Nephron progenitor cell (in vitro differentiated cells): Measurements from ENCODE around the gene CSNK1A1.
"Not testable (repeated sequence)": the region's sequence is repeated elsewhere in the genome, so short reads cannot be mapped to it uniquely, and the experiment has no call there.

Experiments
- DNase-seq: peaks from one replicate; pipeline ENCODE4 v3.0.0; 2021
- H3K27ac Mint-ChIP-seq: 2 replicates; pipeline ENCODE4 v1.8.0; 2021; ENCODE audit warnings: mild to moderate bottlenecking, moderate library complexity, mixed read lengths
- H3K27me3 Mint-ChIP-seq: 2 replicates; pipeline ENCODE4 v1.8.0; 2021; ENCODE audit warnings: mild to moderate bottlenecking, low read depth, mixed read lengths; ENCODE audit not compliant: poor library complexity
- H3K36me3 Mint-ChIP-seq: 2 replicates; pipeline ENCODE4 v1.8.0; 2021; ENCODE audit warnings: low read depth, mixed read lengths
- H3K4me1 Mint-ChIP-seq: 2 replicates; pipeline ENCODE4 v1.8.0; 2021; ENCODE audit warnings: mixed read lengths
- H3K4me3 Mint-ChIP-seq: 2 replicates; pipeline ENCODE4 v1.8.0; 2021; ENCODE audit warnings: mild to moderate bottlenecking, moderate library complexity, mixed read lengths
- H3K9me3 Mint-ChIP-seq: 2 replicates; pipeline ENCODE4 v1.8.0; 2021; ENCODE audit warnings: mild to moderate bottlenecking, moderate library complexity, mixed read lengths
- TF ChIP-seq, protein P1 (sequence below): fragments of 200-600 bp; sonication (generic); IDR thresholded peaks from 2 replicates; pipeline ENCODE4 v1.5.0; 2021; ENCODE audit warnings: antibody characterized with exemption

Gene CSNK1A1

DNA sequence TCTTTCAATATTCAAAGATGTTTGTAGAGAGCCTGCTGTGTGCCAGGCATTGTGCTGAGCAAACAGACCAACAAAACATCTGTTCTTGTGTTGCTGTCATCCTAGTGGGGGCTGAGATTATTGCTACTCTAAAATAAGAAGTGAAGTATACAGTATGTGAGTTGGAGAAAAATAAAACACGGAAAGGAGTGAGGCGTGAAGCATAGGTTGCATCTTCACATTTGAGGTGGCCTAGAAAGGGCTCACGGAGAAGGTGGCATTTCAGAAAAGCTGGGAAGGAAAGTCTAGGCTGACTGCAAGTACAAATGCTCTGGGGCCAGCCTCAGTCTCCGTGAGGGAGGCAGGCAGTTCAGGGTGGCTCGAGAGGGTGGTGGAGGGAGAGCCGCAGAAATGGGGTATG, 80.3 kb downstream of the CSNK1A1 start:
- peak overlapping the region; percentile 29 for H3K27ac Mint-ChIP-seq

DNA sequence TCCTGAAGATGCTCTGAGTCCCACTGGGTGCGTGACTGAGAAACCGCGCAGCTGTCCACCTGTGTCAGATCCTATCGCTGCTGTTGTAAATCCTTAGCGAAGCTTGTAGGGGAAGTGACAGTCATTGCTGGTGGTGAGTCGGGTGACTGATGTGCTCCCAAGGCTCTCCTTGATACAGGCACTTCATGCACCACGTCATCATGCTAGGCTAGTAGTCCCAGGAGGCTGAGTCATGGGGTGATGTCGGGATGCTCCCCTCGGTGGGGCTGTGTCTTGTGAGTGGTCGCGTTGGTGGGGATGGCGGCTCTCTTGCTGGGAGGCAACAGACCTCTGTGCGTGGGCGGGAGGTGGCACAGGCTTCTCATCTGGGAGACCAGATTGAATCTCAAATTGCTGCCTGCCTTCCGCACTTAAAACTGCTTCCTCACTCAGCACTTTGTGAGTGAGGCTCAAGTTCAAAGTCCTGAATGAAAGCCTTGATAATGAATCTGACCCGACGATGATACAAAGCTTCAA, 84.7 kb downstream of the CSNK1A1 start:
- H3K4me3 Mint-ChIP-seq, result no peak overlapping the region
- H3K27ac Mint-ChIP-seq, result no peak overlapping the region
- TF ChIP-seq, protein P1, sequence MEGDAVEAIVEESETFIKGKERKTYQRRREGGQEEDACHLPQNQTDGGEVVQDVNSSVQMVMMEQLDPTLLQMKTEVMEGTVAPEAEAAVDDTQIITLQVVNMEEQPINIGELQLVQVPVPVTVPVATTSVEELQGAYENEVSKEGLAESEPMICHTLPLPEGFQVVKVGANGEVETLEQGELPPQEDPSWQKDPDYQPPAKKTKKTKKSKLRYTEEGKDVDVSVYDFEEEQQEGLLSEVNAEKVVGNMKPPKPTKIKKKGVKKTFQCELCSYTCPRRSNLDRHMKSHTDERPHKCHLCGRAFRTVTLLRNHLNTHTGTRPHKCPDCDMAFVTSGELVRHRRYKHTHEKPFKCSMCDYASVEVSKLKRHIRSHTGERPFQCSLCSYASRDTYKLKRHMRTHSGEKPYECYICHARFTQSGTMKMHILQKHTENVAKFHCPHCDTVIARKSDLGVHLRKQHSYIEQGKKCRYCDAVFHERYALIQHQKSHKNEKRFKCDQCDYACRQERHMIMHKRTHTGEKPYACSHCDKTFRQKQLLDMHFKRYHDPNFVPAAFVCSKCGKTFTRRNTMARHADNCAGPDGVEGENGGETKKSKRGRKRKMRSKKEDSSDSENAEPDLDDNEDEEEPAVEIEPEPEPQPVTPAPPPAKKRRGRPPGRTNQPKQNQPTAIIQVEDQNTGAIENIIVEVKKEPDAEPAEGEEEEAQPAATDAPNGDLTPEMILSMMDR, result no peak
- no peaks in the 10 kb centered on the region for H3K36me3 Mint-ChIP-seq
- no peaks in the 10 kb centered on the region for H3K9me3 Mint-ChIP-seq
- H3K27me3 Mint-ChIP-seq, result peaks cover 14% of the 10 kb centered on the region
- H3K4me1 Mint-ChIP-seq, result peaks cover 32% of the 10 kb centered on the region
- DNase-seq, result peak; percentile 30

More for the DNA sequence above, 80.3 kb downstream of the CSNK1A1 start:
- Mint-ChIP-seq H3K4me1 (peaks cover 31% of the 10 kb centered on the region), H3K27me3 (peaks cover 9% of the 10 kb centered on the region), H3K4me3 (no peak overlapping the region), H3K9me3 (no peaks in the 10 kb centered on the region), H3K36me3 (no peaks in the 10 kb centered on the region)
- TF ChIP-seq, protein P1, result no peak
- DNase-seq, result no peak

DNA sequence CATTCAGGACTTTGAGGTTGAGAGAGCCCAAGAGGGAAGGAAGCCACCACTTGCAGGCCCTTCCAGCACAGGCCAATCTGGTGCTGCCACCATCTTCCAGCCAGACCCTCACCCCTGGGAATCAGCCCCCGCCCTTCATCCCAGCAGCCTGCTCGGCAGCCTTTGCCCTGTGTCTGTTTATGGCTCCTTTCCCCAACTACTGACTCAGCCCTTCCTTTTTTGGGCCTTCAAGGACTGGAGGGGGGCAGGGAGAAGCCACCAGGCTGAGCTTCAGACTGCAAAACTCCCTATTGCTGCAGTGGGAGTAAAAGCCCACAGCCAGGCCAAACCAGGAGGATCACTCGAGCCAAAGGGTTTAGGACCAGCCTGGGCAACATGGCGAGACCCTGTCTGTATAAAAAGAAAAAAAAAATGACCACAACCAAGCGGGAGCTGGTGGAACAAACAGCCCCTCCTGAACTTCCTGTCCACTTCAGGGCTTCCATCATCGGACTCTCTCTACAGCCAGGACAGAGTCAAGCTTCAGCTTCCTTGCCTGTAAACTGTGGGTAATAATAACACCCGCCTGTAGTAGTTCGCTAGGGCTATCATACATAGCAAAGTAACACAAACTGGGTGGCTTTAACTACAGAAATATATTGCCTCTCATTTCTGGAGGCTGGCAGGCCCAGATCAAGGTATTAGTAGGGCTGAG, 86.3 kb downstream of the CSNK1A1 start:
- H3K4me3 Mint-ChIP-seq, result no peak overlapping the region
- H3K36me3 Mint-ChIP-seq, result no peaks in the 10 kb centered on the region
- no peaks in the 10 kb centered on the region for H3K9me3 Mint-ChIP-seq
- H3K27ac Mint-ChIP-seq, result peak overlapping the region; percentile 96
- H3K4me1 Mint-ChIP-seq, result peaks cover 24% of the 10 kb centered on the region
- no peak for DNase-seq
- H3K27me3 Mint-ChIP-seq, result peaks cover 13% of the 10 kb centered on the region
- TF ChIP-seq, protein P1, result no peak

DNA sequence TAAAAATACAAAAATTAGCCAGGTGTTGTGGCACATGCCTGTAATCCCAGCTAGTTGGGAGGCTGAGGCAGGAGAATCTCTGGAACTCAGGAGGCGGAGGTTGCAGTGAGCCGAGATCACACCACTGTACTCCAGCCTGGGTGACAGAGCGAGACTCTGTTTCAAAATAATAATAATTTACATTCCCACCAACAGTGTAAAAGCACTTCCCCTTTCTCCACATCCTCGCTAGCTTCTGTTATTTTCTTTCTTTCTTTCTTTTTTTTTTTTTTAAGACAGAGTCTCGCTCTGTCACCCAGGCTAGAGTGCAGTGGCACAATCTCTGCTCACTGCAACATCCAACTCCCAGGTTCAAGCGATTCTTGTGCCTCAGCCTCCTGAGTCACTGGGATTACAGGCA, 89.3 kb downstream of the CSNK1A1 start:
- not testable (repeated sequence) for H3K4me3 Mint-ChIP-seq, H3K36me3 Mint-ChIP-seq, H3K9me3 Mint-ChIP-seq, DNase-seq, H3K27ac Mint-ChIP-seq
- peaks cover 22% of the 10 kb centered on the region for H3K4me1 Mint-ChIP-seq
- H3K27me3 Mint-ChIP-seq, result peaks cover 16% of the 10 kb centered on the region

DNA sequence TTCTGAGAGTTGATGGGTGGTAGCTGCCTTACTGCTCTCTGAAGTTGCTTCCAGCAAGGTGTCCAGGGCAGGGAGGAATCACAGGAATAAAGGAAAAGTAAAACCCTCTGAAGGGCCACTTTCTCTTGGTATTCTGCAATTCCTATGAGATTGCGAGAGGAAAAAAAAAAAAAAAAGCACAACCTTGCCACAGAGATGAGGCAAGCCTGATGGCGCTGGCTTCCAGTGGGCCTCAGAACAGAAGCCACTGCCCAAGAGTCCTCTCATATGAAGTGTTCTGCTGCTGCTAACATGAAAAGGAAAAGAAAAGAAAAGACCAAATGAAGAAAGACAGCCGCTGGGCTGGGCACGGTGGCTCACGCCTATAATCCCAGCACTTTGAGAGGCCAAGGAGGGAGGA, 91.3 kb downstream of the CSNK1A1 start:
- Mint-ChIP-seq H3K27ac (no peak overlapping the region), H3K27me3 (peaks cover 15% of the 10 kb centered on the region), H3K4me3 (no peak overlapping the region), H3K36me3 (no peaks in the 10 kb centered on the region), H3K9me3 (no peaks in the 10 kb centered on the region), H3K4me1 (peaks cover 22% of the 10 kb centered on the region)
- TF ChIP-seq, protein P1, result no peak
- DNase-seq, result no peak

DNA sequence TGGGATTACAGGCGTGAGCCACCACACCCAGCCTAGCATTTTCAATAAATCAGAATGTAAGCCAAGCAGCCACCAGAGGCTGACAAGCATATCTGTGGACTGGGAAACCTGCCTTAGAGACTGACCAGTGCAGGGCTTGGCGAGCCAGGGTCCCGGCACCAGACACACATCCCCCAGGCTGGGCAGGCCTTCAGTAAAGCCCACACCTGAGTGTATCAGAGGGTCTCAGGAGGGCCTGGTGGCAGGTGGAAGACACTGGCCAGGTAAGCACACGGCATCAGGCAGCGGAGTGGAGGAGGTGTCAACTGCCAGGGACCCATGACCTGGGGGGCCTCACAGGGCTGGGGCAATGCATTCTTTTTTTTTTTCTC, 93.9 kb downstream of the CSNK1A1 start:
- Mint-ChIP-seq H3K4me1 (peaks cover 29% of the 10 kb centered on the region), H3K27me3 (peaks cover 11% of the 10 kb centered on the region), H3K27ac (no peak overlapping the region), H3K4me3 (no peak overlapping the region), H3K36me3 (no peaks in the 10 kb centered on the region), H3K9me3 (no peaks in the 10 kb centered on the region)
- TF ChIP-seq, protein P1, result no peak
- DNase-seq, result no peak
